KOPT-K1 (cell line): ENCODE data around the gene CAMKK1.

Experiments used
- H3K27ac ChIP-seq: fragments of 200-600 bp; sonication (generic); 2 replicates; pipeline ENCODE4 v1.5.1; 2016; ENCODE audit warnings: antibody characterized with exemption, mild to moderate bottlenecking, low read depth, low read length; ENCODE audit not compliant: poor library complexity, severe bottlenecking
- H3K36me3 ChIP-seq: fragments of 200-600 bp; sonication (generic); 2 replicates; pipeline ENCODE4 v1.5.1; 2017; ENCODE audit warnings: antibody characterized with exemption, mild to moderate bottlenecking, low read length, moderate library complexity; ENCODE audit not compliant: insufficient read depth
- H3K9me3 ChIP-seq: fragments of 200-600 bp; sonication (generic); 2 replicates; pipeline ENCODE4 v1.5.1; 2017; ENCODE audit warnings: antibody characterized with exemption, low read length, mild to moderate bottlenecking; ENCODE audit not compliant: insufficient read depth, poor library complexity, severe bottlenecking

Gene CAMKK1

DNA sequence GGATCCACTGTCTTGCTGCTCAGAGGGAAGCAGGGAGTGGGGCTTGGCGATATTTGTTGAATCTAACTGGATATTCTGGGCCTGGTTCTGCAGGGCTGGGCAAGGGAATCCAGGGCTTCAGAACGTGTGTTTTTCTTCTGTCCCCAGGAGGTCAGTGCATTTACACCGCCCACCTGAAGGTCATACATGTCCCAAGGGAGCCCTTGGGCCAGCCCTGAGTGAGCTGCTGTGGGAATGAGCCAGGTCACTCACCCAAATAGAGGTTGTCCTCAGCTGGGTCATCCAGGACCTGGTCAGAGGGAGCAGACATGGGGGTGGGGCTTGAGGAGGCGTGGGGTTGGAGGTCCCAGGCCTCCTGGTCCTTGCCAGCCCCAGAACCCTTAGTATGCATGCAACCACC is 10.6 kb downstream of the CAMKK1 start:
- Histone ChIP-seq H3K9me3 (no peaks in the 10 kb centered on the region), H3K27ac (no peak overlapping the region), H3K36me3 (no peaks in the 10 kb centered on the region; the same call in 1 of the 2 replicates)

GRCh38 chr17:3880983-3881382 is 11.9 kb downstream of the CAMKK1 start:
- Histone ChIP-seq H3K36me3 (no peaks in the 10 kb centered on the region; the same call in 1 of the 2 replicates), H3K9me3 (no peaks in the 10 kb centered on the region), H3K27ac (no peak overlapping the region)

DNA sequence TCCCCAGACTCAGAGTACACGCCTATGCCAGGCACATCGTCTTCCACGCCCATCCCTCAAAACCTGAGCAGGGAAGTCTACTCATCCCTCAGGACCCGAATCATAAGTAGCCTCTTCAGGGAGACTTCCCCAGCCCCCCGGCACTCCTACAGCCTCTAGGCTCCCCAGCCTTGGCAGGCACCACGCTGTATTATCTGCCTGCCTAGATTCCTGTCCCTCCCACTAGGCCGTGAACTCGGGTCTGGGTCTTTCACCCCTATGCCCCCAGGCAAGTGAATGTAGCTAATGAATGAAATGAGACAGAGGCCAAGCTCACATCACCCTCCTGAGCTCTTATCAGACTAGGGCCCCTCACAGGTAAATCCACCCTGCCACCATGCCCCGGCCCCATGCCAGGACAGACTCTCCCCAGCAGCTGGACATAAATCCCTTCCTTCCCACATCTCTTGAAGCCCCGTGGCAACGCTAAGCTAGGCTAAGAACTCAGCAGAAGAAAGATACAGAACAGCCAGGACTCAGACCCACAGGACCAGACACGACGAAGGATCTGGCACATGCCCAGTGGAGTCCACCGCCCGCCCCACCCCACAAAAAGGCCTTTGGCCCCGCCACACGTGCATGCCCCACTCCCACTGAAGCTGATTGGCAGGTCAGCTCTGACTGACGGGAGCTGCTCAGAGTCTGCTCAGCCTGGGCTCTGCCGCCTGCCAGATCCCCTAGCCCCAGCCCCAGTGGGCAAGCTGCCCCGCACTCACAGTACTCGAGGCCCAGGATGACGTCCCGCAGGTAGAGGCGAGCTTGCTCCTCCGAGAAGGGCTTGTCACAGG is 13.0 kb downstream of the CAMKK1 start:
- Histone ChIP-seq H3K36me3 (no peaks in the 10 kb centered on the region; the same call in 1 of the 2 replicates), H3K27ac (no peak overlapping the region), H3K9me3 (no peaks in the 10 kb centered on the region)

- H3K27ac ChIP-seq = no peak overlapping the region
Observed at GRCh38 chr17:3879186-3879585, 13.7 kb downstream of the CAMKK1 start.

GRCh38 chr17:3877220-3877619 is 15.6 kb downstream of the CAMKK1 start:
- H3K36me3 ChIP-seq = peaks cover 7% of the 10 kb centered on the region; the same call in 1 of the 2 replicates
- no peaks in the 10 kb centered on the region for H3K9me3 ChIP-seq
- no peak overlapping the region for H3K27ac ChIP-seq

More at GRCh38 chr17:3879186-3879585, 13.7 kb downstream of the CAMKK1 start:
- Histone ChIP-seq H3K9me3 (no peaks in the 10 kb centered on the region), H3K36me3 (no peaks in the 10 kb centered on the region; the same call in 1 of the 2 replicates)

DNA sequence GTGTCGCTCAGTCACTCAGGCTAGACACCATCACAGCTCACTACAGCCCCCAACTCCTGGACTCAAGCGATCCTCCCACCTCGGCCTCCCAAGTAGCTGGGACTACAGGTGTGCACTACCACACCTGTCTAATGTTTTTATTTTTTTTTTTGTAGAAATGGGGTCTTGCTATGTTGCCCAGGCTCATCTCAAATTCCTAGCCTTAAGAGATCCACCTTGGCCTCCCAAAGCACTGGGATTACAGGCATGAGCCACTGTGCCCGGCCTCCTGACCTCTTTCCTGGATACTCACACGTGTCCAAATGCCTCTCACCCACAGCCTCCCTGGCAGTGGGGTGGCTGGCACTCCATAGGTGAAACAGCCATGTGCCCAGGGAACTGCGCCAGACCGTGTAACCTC is 17.5 kb downstream of the CAMKK1 start:
- Histone ChIP-seq H3K27ac (no peak overlapping the region), H3K36me3 (peaks cover 8% of the 10 kb centered on the region; the same call in 1 of the 2 replicates), H3K9me3 (no peaks in the 10 kb centered on the region)

DNA sequence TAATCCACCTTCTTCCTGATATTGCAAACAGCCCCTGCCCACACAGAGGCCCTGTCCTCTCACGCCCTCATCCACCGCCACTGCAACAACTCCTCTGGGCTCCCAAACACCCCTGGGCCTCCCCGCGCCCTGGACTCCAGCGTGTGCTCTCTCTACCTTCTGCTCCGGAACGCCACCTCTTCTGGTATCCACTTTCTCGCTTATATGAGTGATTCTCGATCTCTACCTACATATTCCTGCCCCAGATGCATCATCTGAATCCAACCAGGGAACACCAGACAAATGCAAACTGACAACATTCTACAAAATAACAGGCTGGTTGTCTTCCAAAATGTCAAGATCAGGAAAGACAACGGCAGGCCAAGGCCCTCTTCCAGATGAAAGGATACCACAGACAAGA is 19.0 kb downstream of the CAMKK1 start:
- no peaks in the 10 kb centered on the region for H3K9me3 ChIP-seq
- H3K36me3 ChIP-seq = peaks cover 8% of the 10 kb centered on the region; the same call in 1 of the 2 replicates
- no peak overlapping the region for H3K27ac ChIP-seq

DNA sequence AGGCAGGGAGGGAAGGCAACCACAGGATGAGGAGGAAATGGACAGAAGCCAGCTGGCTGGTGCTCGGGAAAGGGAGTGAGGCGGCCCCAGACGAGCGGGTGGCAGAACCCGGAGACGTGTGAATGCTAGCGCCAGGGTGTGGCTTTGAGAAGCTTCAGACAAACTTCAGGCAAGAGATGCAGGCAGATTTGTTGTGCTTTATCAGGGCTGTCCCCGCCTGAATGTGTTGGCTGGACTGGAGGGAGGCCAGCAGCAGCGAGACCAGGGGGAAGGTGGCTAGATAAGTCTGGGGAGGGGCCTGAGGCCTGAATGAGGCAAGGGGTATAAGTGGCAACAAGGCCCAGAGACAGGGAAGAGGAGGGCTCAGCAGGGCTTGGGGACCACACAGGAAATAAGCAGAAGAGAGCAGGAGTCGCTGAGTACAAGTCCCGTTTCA is 22.0 kb downstream of the CAMKK1 start:
- Histone ChIP-seq H3K27ac (peak overlapping the region; percentile 59), H3K9me3 (no peaks in the 10 kb centered on the region), H3K36me3 (peaks cover 8% of the 10 kb centered on the region; the same call in 1 of the 2 replicates)

GRCh38 chr17:3867606-3868005 is 25.2 kb downstream of the CAMKK1 start:
- Histone ChIP-seq H3K9me3 (no peaks in the 10 kb centered on the region), H3K27ac (no peak overlapping the region), H3K36me3 (peaks cover 5% of the 10 kb centered on the region; the same call in 1 of the 2 replicates)

DNA sequence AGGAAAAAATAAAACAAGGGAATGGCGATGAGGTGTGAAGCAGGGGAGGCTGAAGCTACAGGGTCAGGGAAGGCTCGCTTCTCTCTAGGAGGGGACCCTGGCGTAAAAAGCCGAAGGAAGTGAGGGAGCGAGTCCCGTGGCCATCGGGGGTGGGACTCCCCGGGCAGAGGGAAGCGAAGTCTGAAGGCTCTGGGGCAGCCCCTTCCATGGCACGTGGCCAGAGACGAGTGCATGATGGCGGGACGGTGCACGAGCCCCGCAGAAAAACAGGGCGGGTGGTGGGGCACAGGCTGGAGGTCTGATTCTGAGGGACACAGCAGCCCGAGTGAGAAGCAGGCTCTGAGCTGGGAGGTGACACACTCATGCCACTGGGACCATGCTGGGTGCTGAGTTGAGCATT is 25.7 kb downstream of the CAMKK1 start:
- no peak overlapping the region for H3K27ac ChIP-seq
- H3K9me3 ChIP-seq = no peaks in the 10 kb centered on the region
- no peaks in the 10 kb centered on the region for H3K36me3 ChIP-seq

GRCh38 chr17:3866276-3866675 is 26.6 kb downstream of the CAMKK1 start:
- Histone ChIP-seq H3K36me3 (no peaks in the 10 kb centered on the region), H3K27ac (no peak overlapping the region)

DNA sequence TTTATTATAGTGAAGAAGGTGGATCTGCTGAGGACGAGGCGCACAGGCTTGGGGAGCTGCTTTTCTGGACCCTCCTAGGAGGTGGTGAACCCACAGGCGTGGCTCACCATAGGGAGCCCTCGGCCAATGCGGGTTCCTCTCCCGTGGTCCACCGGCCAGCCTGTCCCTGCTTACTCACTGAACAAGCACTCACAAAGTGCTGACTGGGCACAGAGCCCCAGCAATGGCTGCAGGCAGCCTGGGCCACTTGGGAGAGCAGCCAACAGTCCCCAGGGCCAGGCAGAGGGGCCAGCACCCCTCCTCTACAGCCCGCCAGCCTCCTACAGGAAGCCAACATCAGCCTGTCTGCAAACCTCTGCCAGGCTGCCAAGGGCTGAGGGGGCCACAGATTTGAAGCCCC is 27.7 kb downstream of the CAMKK1 start:
- H3K27ac ChIP-seq = no peak overlapping the region
- no peaks in the 10 kb centered on the region for H3K36me3 ChIP-seq
- no peaks in the 10 kb centered on the region for H3K9me3 ChIP-seq

More at GRCh38 chr17:3866276-3866675, 26.6 kb downstream of the CAMKK1 start:
- H3K9me3 ChIP-seq = no peaks in the 10 kb centered on the region

DNA sequence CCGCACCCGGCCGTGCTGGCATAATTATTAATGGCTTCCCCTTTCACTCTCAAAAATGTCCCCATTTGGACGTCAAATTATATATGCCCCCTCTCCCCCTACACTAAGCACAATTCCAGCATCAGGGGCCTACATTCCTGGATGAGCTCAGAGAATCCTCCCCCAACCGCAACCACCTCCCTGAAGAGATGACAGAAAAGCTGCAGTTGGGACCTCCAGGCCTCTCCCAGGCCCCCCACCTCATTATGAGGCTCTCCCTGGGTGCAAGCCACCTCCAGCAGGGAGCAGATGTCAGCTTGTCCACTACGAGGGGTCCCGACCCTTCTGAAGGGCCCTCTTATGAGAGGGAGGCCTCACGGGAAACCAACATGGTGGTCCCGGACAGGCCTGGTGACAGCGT is 28.3 kb downstream of the CAMKK1 start:
- no peaks in the 10 kb centered on the region for H3K36me3 ChIP-seq
- H3K9me3 ChIP-seq = no peaks in the 10 kb centered on the region
- H3K27ac ChIP-seq = no peak overlapping the region

DNA sequence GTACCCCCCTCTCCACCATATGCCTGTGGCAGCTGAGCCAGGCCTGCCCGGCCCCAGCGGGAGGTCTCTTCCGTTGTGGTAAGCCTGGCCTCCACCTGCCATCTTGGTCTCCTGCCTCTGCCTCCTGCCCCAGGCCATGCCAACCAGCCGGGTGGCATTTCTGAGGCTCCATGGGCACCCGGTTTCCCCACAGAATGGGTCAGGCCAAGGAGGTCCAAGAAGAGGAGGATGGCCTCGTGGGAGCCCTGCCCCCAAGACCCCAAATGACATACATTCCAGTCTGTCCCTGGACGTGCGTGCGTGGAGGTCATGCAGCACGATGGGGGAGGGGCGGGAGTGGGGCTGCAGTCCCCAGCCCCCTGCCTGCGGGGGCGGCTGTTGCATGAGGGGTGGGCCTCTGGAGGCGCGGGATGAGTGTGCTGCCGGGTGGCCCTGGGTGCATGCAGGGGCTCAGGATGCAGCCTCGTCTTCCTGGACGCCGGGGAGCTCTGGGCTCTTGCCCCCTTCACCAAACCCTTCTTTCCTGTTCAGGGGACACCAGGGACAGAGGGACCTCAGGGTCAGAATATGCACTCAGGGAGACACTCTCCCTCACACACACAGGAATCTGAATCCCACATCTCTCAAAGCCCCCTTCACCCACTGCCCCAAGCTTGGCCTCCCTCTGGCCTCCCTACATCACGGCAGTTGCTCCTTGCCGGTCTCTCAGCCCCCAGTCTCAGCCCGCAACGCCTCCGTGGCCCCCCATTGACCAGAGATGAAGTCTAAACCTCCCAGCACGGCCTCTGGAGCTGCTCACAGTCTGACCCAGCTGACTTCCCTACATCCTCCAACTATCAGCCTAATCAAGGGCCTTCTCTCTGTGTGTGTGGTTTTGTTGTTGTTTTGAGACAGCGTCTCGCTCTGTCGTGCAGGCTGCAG is 30.8 kb downstream of the CAMKK1 start:
- H3K36me3 ChIP-seq = no peaks in the 10 kb centered on the region
- H3K27ac ChIP-seq = no peak overlapping the region
- H3K9me3 ChIP-seq = no peaks in the 10 kb centered on the region
